ENCODE results near the gene AMOTL2.

DNA sequence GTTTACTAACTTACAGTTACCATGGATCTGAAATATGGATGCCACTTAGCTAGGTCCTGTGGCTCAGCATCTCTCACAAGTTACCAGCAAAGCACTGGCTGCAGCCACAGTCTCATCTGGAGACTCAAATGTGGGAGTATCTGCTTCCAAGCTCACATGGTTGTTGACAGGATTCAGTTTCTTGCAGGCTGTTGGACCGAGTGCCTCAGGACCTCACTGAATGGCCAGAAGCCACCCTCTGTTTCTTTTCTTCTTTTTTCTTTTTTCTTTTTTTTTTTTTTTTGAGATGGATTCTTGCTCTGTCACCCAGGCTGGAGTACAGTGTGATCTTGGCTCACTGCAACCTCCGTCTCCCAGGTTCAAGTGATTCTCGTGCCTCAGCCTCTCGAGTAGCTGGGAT is 20.1 kb upstream of the AMOTL2 start:
- TF ChIP-seq, protein P1, sequence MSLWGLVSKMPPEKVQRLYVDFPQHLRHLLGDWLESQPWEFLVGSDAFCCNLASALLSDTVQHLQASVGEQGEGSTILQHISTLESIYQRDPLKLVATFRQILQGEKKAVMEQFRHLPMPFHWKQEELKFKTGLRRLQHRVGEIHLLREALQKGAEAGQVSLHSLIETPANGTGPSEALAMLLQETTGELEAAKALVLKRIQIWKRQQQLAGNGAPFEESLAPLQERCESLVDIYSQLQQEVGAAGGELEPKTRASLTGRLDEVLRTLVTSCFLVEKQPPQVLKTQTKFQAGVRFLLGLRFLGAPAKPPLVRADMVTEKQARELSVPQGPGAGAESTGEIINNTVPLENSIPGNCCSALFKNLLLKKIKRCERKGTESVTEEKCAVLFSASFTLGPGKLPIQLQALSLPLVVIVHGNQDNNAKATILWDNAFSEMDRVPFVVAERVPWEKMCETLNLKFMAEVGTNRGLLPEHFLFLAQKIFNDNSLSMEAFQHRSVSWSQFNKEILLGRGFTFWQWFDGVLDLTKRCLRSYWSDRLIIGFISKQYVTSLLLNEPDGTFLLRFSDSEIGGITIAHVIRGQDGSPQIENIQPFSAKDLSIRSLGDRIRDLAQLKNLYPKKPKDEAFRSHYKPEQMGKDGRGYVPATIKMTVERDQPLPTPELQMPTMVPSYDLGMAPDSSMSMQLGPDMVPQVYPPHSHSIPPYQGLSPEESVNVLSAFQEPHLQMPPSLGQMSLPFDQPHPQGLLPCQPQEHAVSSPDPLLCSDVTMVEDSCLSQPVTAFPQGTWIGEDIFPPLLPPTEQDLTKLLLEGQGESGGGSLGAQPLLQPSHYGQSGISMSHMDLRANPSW (CRISPR knock-in tag; conservative IDR thresholded peaks at IDR 0.05; ENCODE audit: low read depth) = no peak
- no peak for TF ChIP-seq NR1H2 (CRISPR knock-in tag; IDR thresholded peaks at IDR 0.05)
- TF ChIP-seq, protein P2, sequence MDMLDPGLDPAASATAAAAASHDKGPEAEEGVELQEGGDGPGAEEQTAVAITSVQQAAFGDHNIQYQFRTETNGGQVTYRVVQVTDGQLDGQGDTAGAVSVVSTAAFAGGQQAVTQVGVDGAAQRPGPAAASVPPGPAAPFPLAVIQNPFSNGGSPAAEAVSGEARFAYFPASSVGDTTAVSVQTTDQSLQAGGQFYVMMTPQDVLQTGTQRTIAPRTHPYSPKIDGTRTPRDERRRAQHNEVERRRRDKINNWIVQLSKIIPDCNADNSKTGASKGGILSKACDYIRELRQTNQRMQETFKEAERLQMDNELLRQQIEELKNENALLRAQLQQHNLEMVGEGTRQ (CRISPR knock-in tag; IDR thresholded peaks at IDR 0.05) = no peak
- no peak for TF ChIP-seq GABPB1 (CRISPR knock-in tag; IDR thresholded peaks at IDR 0.05)
- TF ChIP-seq ZBTB21 (CRISPR knock-in tag; IDR thresholded peaks at IDR 0.05; ENCODE audit: borderline replicate concordance) = no peak

All from WTC11 (cell line).